HCT116 (cell line): ENCODE measurements around the gene RNF180. TPM values are rescaled to one million over a fixed set of nuclear protein-coding genes. Genes with fewer than 3 reads are reported as not detected.

Source experiments
- ATAC-seq: fragments of 200-7000 bp; cut with Tn5 transposase; 2 replicates; pipeline ENCODE4 v1.9.1; 2020; ENCODE audit warnings: mild to moderate bottlenecking, moderate library complexity
- BruUV-seq: library from RNA; stranded (reverse); fragments of 400-500 nt; replicated peaks from 2 replicates; lab custom pipeline; 2021; lab: Mats Ljungman, UMichigan
- CTCF ChIA-PET: fragments of 300-600 bp; sonication (Branson Sonifier 250); formaldehyde crosslinking; loops from one replicate; lab custom pipeline; 2021; ENCODE audit warnings: antibody characterized with exemption; lab: Charles Lee
- POLR2A ChIA-PET: fragments of 300-600, 350-600 bp; sonication (Branson Sonifier 250); formaldehyde crosslinking; loops from one replicate; lab custom pipeline; 2021; ENCODE audit warnings: antibody characterized with exemption; lab: Charles Lee
- RAD21 ChIA-PET, 2 experiments: fragments of 300-600 bp; sonication (Branson Sonifier 250); formaldehyde crosslinking; loops; one replicate each; lab custom pipeline; 2023; ENCODE audit warnings: low total read pairs in 2 of 2; ENCODE audit not compliant: uncharacterized antibody in 2 of 2, unreplicated experiment in 2 of 2, low non-redundant PET in 1 of 2; lab: Charles Lee
- DNase-seq: peaks from one replicate; pipeline ENCODE4 v3.0.0-alpha.2; 2010; ENCODE audit warnings: low read depth, low spot score
- H2AFZ ChIP-seq: fragments of 200-600 bp; shearing (Covaris generic), sonication (generic); 2 replicates; pipeline ENCODE4 v1.6.1; 2017; ENCODE audit warnings: low read depth, mixed run types, mixed read lengths, antibody characterized with exemption, low read length; ENCODE audit not compliant: poor library complexity, severe bottlenecking
- H3K27ac ChIP-seq: 2 replicates; pipeline ENCODE4 v1.5.1; 2012; ENCODE audit warnings: low read depth, low read length
- H3K27me3 ChIP-seq: fragments of 200-600 bp; sonication (generic); 2 replicates; pipeline ENCODE4 v1.6.1; 2016; ENCODE audit warnings: mixed run types, low read length, mixed read lengths; ENCODE audit not compliant: insufficient read depth
- H3K36me3 ChIP-seq, 2 experiments: fragments of 200-500 bp in 1 of 2; fragments of 200-600 bp in 1 of 2; sonication (Bioruptor generic) in 1 of 2; sonication (generic) in 1 of 2; 2 replicates each; pipeline versions ENCODE4 v1.5.1 to v1.6.1; 2014 to 2016; ENCODE audit warnings: low read length in 2 of 2, inconsistent platforms in 1 of 2, mixed read lengths in 1 of 2, mixed run types in 1 of 2; ENCODE audit not compliant: insufficient read depth in 2 of 2, control insufficient read depth in 1 of 2
- H3K4me1 ChIP-seq, 2 experiments: fragments of 200-600 bp in 1 of 2; sonication (generic) in 1 of 2; 2 replicates each; pipeline versions ENCODE4 v1.5.1 to v1.6.1; 2012 to 2017; ENCODE audit warnings: low read length in 2 of 2, inconsistent platforms in 1 of 2, mild to moderate bottlenecking in 1 of 2, mixed read lengths in 1 of 2, mixed run types in 1 of 2, moderate library complexity in 1 of 2; ENCODE audit not compliant: insufficient read depth in 2 of 2, control insufficient read depth in 1 of 2
- H3K4me2 ChIP-seq: fragments of 200-600 bp; sonication (generic); 2 replicates; pipeline ENCODE4 v1.6.1; 2017; ENCODE audit warnings: mixed run types, low read length, mixed read lengths
- H3K4me3 ChIP-seq, 2 experiments: fragments of 200-600 bp in 1 of 2; sonication (generic) in 1 of 2; replicated peaks in 1 of 2; 2 replicates each; pipeline ENCODE4 v1.5.1; 2011 to 2016; ENCODE audit warnings: low read length in 2 of 2, control low read depth in 1 of 2, low read depth in 1 of 2, mild to moderate bottlenecking in 1 of 2, mixed read lengths in 1 of 2, mixed run types in 1 of 2
- H3K79me2 ChIP-seq: fragments of 200-600 bp; sonication (generic); 2 replicates; pipeline ENCODE4 v1.6.1; 2017; ENCODE audit warnings: mild to moderate bottlenecking, mixed run types, low read length, moderate library complexity, mixed read lengths; ENCODE audit not compliant: insufficient read depth
- H3K9ac ChIP-seq: fragments of 200-600 bp; sonication (generic); 2 replicates; pipeline ENCODE4 v1.6.1; 2016; ENCODE audit warnings: low read length, mixed read lengths
- H3K9me2 ChIP-seq: fragments of 200-600 bp; sonication (generic), shearing (Covaris generic); 2 replicates; pipeline ENCODE4 v1.6.1; 2017; ENCODE audit warnings: mixed run types, mild to moderate bottlenecking, moderate library complexity; ENCODE audit not compliant: insufficient read depth
- H3K9me3 ChIP-seq, 2 experiments: fragments of 200-500 bp in 1 of 2; fragments of 200-600 bp in 1 of 2; sonication (Bioruptor generic) in 1 of 2; sonication (generic) in 1 of 2; 2 replicates each; pipeline ENCODE4 v1.6.1; 2014 to 2017; ENCODE audit warnings: low read length in 2 of 2, mixed read lengths in 2 of 2, inconsistent platforms in 1 of 2, low read depth in 1 of 2, mild to moderate bottlenecking in 1 of 2, mixed run types in 1 of 2, moderate library complexity in 1 of 2; ENCODE audit not compliant: control insufficient read depth in 1 of 2, insufficient read depth in 1 of 2
- H4K20me1 ChIP-seq: fragments of 200-600 bp; sonication (generic), shearing (Covaris generic); 2 replicates; pipeline ENCODE4 v1.6.1; 2017; ENCODE audit warnings: mixed run types, mild to moderate bottlenecking, moderate library complexity; ENCODE audit not compliant: insufficient read depth
- ATF3 ChIP-seq: IDR thresholded peaks from 2 replicates; pipeline ENCODE4 v1.6.1; 2012
- CBX3 ChIP-seq: IDR thresholded peaks from 2 replicates; pipeline ENCODE4 v1.6.1; 2012; ENCODE audit warnings: low read depth
- CTCF ChIP-seq, 3 experiments: fragments of 200-600 bp in 1 of 3; sonication (generic) in 1 of 3; IDR thresholded peaks in 2 of 3; conservative IDR thresholded peaks in 1 of 3; 2 replicates each; pipeline ENCODE4 v1.5.1; 2012 to 2017; ENCODE audit warnings: low read depth in 2 of 3, low read length in 2 of 3, antibody characterized with exemption in 1 of 3, borderline replicate concordance in 1 of 3, control low read depth in 1 of 3, mild to moderate bottlenecking in 1 of 3, mixed read lengths in 1 of 3, mixed run types in 1 of 3, moderate library complexity in 1 of 3; ENCODE audit not compliant: insufficient read depth in 1 of 3
- EGR1 ChIP-seq: IDR thresholded peaks from 2 replicates; pipeline ENCODE4 v1.6.1; 2012; ENCODE audit warnings: low read depth
- ELF1 ChIP-seq: IDR thresholded peaks from 2 replicates; pipeline ENCODE4 v1.6.1; 2012; ENCODE audit warnings: low read depth, borderline replicate concordance
- EZH2 ChIP-seq: fragments of 200-600 bp; sonication (generic); IDR thresholded peaks from 2 replicates; pipeline ENCODE4 v1.6.1; 2017; ENCODE audit warnings: antibody characterized with exemption, mixed run types
- EZH2phosphoT487 ChIP-seq: fragments of 200-600 bp; IDR thresholded peaks from 2 replicates; pipeline ENCODE4 v1.6.1; 2018; ENCODE audit warnings: antibody characterized with exemption, borderline replicate concordance
- FOSL1 ChIP-seq: IDR thresholded peaks from 2 replicates; pipeline ENCODE4 v1.6.1; 2012; ENCODE audit warnings: low read depth
- JUND ChIP-seq: IDR thresholded peaks from 2 replicates; pipeline ENCODE4 v1.6.1; 2012
- MAX ChIP-seq: IDR thresholded peaks from 2 replicates; pipeline ENCODE4 v1.6.1; 2012
- POLR2A ChIP-seq: IDR thresholded peaks from 2 replicates; pipeline ENCODE4 v1.7.0; 2011; ENCODE audit warnings: borderline replicate concordance; ENCODE audit not compliant: insufficient read depth, insufficient read length; ENCODE audit errors: extremely low read depth
- POLR2AphosphoS5 ChIP-seq: IDR thresholded peaks from 2 replicates; pipeline ENCODE4 v1.6.1; 2011; ENCODE audit warnings: mild to moderate bottlenecking, low read depth, low read length, moderate library complexity
- REST ChIP-seq: IDR thresholded peaks from 2 replicates; pipeline ENCODE4 v1.6.1; 2012; ENCODE audit warnings: low read depth
- SIN3A ChIP-seq: IDR thresholded peaks from 2 replicates; pipeline ENCODE4 v1.6.1; 2012; ENCODE audit warnings: low read depth
- SP1 ChIP-seq: IDR thresholded peaks from 2 replicates; pipeline ENCODE4 v1.6.1; 2012; ENCODE audit warnings: low read depth
- SRF ChIP-seq: IDR thresholded peaks from 2 replicates; pipeline ENCODE4 v1.6.1; 2012; ENCODE audit warnings: low read depth
- TCF7L2 ChIP-seq: IDR thresholded peaks from 2 replicates; pipeline ENCODE4 v1.7.0; 2011; ENCODE audit warnings: borderline replicate concordance, inconsistent platforms; ENCODE audit not compliant: insufficient read depth, insufficient read length; ENCODE audit errors: extremely low read depth
- ZFX ChIP-seq: fragments of 450-650 bp; IDR thresholded peaks from 2 replicates; pipeline ENCODE4 v1.6.1; 2017
- intact Hi-C: fragments of 100-400 bp; cut with micrococcal nuclease; formaldehyde crosslinking; loops from 2 replicates; pipeline ENCODE4 v1.10.0; 2022
- total RNA-seq: library from RNA; stranded (reverse); gene quantifications from one replicate; pipeline ENCODE4 v1.2.1, GENCODE V29; 2021; ENCODE audit not compliant: unreplicated experiment

The RNF180 gene
- total RNA-seq, 1 experiment from 2014 or later = not detected

GRCh38 chr5:64364426-64364825 is 198.8 kb downstream of the RNF180 start:
- BruUV-seq = no TSS peak

More at GRCh38 chr5:64364426-64364825, 198.8 kb downstream of the RNF180 start:
- Histone ChIP-seq H3K9me3 (no peaks in the 10 kb centered on the region), H3K79me2 (no peaks in the 10 kb centered on the region)
- no peak for ATAC-seq
- TF ChIP-seq CBX3 (no peak), CTCF (IDR thresholded peaks at IDR 0.05 in 2 of 3, conservative IDR thresholded peaks at IDR 0.05 in 1 of 3; ENCODE audit: borderline replicate concordance in 1 of 3, insufficient read depth in 1 of 3, low read depth in 2 of 3, low read length in 2 of 3) (no peak), ELF1 (no peak), POLR2A (no peak), ZFX (no peak), SP1 (no peak), SRF (no peak), POLR2AphosphoS5 (no peak), ATF3 (no peak), EZH2 (no peak), MAX (no peak), SIN3A (no peak), TCF7L2 (no peak), EGR1 (no peak), EZH2phosphoT487 (no peak), JUND (no peak), FOSL1 (no peak), REST (no peak)
- TF ChIP-seq, all 23 proteins: peak for 0
- Histone ChIP-seq H3K27ac (no peak overlapping the region), H3K9ac (no peak overlapping the region), H3K27me3 (no peaks in the 10 kb centered on the region), H4K20me1 (no peaks in the 10 kb centered on the region), H3K4me3 (no peak overlapping the region), H3K4me1 (no peaks in the 10 kb centered on the region), H3K4me2 (no peak overlapping the region), H3K36me3 (no peaks in the 10 kb centered on the region), H2AFZ (no peak overlapping the region), H3K9me2 (no peaks in the 10 kb centered on the region)
- no peak for DNase-seq
- intact Hi-C loops = no loop called here
- ChIA-PET RAD21 (no interaction called here), POLR2A (no interaction called here), CTCF (no interaction called here)
